D721Med (cell line): ENCODE measurements around the gene MTUS2.

Experiments
- DNase-seq: peaks from one replicate; pipeline ENCODE4 v3.0.0; 2011; ENCODE audit warnings: low spot score; ENCODE audit not compliant: insufficient read length
- FAIRE-seq: peaks from 2 replicates; lab custom pipeline; 2011; peaks lifted over from hg19 to GRCh38; lab: Jason Lieb, UNC
- CTCF ChIP-seq: IDR thresholded peaks from 2 replicates; pipeline ENCODE4 v1.5.1; 2012; ENCODE audit warnings: mild to moderate bottlenecking, control low read depth; ENCODE audit not compliant: insufficient read depth; ENCODE audit errors: missing control alignments

The MTUS2 gene

GRCh38 chr13:29499506-29500165, 679.5 kb downstream of the MTUS2 start:
- FAIRE-seq (no peak), DNase-seq (no peak)
- TF ChIP-seq CTCF, result no peak

GRCh38 chr13:29500386-29500785, 680.2 kb downstream of the MTUS2 start:
- TF ChIP-seq CTCF, result no peak
- FAIRE-seq (no peak), DNase-seq (no peak)

GRCh38 chr13:29501674-29502073, 681.5 kb downstream of the MTUS2 start:
- no peak for FAIRE-seq
- DNase-seq, result no peak
- no peak for TF ChIP-seq CTCF

- TF ChIP-seq CTCF, result no peak
- DNase-seq, result no peak
- FAIRE-seq, result no peak
Measured at GRCh38 chr13:29502391-29503008, 682.4 kb downstream of the MTUS2 start.

- no peak for FAIRE-seq
- no peak for DNase-seq
- TF ChIP-seq CTCF, result no peak
Measured at GRCh38 chr13:29503041-29503837, 683.1 kb downstream of the MTUS2 start.

GRCh38 chr13:29504691-29505090, 684.6 kb downstream of the MTUS2 start:
- DNase-seq, result no peak
- FAIRE-seq, result no peak
- no peak for TF ChIP-seq CTCF
